ENCODE measurements around the gene PTGFRN.

The PTGFRN gene

GRCh38 chr1:116889380-116889779 lies 20.3 kb upstream of the PTGFRN start:
- no peak for DNase-seq (ENCODE audit: low read depth)

GRCh38 chr1:116891396-116892079 lies 18.2 kb upstream of the PTGFRN start:
- DNase-seq (ENCODE audit: low read depth): no peak

- DNase-seq (ENCODE audit: low read depth): no peak
These were observed 14.6 kb upstream of the PTGFRN start for GRCh38 chr1:116895073-116895472.

DNA sequence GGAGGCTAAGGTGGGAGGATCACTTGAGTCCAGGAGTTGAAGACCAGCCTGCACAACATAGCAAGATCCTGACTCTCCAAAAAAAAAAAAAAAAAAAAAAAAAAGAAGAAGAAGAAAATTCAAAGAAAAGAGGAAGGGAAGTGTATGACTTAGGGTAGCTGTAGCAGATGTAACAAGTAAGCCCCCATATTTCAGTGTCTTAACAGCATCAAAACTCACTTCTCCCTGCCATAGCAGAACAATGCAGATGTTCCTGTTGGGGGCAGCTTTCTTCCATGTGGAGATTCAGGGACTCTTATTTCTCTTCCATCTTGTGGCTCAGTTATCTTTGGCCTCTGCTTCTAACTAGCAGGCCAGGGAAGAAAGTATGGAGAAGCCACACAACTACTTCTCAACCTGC lies 10.2 kb upstream of the PTGFRN start:
- DNase-seq (ENCODE audit: low read depth): no peak

- no peak for DNase-seq (ENCODE audit: low read depth)
These were observed 9.0 kb upstream of the PTGFRN start for GRCh38 chr1:116900471-116901365.

DNA sequence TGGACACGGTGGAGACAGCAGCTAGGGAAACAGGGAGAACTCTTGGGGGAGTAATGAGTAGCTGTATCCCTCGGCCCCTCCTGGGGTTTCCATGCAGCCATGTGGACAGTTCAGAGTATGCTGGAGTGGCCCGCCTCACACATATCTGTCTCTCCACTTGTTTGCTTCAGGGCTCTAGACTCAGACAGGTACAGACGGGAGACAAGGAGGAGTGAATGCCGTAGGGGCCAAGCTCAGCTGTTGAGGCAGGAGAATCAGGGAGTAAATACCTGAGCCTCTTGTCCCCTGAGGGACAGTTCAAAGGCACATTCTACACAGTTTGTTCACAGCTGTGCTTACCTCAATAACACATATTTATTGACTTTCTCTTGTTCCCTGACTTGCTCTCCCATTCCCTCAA lies 7.7 kb upstream of the PTGFRN start:
- no peak for DNase-seq (ENCODE audit: low read depth)

GRCh38 chr1:116902723-116903383 lies 6.9 kb upstream of the PTGFRN start:
- no peak for DNase-seq (ENCODE audit: low read depth)

DNA sequence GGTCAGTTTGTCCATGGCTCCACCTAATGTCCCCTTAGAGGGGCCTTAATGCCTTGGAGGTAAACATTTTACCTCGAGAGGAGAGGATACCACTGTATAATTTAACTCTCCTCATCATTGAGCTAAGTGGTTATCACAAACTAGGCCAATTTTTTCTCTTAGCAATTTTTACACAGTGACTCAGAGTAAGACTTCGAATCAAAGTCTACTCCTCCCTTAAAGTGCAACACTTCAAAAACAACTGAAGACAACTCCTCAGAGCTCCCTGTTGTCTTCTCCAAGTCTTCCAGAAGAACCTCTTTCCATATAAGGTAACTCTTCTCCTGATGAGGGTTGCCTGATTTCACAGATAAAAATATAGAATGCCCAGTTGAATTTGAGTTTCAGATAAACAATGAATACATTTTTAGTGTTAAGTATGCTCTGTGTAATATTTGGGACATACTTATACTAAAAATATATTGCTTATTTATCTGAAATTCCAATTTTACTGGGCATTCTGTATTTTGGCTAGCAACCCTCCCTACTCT lies 4.9 kb upstream of the PTGFRN start:
- no peak for DNase-seq (ENCODE audit: low read depth)

DNA sequence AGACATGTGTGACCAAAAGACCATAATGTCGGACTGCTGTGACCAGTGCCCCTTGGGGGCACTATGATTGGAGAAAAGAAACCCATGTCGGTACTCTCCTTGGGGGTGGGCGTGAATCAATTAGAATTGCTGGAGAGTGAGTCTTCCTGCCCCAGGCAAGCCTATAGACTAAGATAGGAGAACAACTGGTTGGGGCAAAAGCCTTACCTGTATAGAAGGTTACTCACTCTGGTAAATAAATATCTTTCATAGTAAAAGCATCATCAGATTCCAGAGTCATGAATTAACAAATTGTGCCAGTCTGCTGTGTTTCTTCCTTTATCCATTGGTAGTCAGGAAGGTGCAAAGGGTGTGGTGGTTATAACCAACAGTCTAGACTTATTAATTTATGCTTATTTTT lies 2.9 kb upstream of the PTGFRN start:
- DNase-seq (ENCODE audit: low read depth): no peak

DNA sequence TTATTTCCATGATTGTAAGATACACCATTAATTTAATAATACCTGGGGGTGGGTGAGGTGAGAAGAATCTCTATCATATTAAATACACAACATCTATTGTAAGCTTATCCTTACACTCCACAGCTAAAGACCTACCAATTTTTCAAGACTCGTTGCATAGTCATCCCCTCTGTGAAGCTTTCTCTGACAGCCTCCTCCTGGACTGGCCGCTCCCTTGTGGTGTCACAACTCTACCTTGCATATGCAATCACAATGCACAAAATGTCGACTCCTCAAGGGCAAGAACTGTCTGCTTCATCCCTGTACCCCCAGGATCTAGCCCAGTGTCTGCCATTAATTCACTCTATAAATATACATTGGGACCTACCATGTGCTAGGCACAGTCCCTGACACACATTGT lies 2.4 kb upstream of the PTGFRN start:
- no peak for DNase-seq (ENCODE audit: low read depth)

DNA sequence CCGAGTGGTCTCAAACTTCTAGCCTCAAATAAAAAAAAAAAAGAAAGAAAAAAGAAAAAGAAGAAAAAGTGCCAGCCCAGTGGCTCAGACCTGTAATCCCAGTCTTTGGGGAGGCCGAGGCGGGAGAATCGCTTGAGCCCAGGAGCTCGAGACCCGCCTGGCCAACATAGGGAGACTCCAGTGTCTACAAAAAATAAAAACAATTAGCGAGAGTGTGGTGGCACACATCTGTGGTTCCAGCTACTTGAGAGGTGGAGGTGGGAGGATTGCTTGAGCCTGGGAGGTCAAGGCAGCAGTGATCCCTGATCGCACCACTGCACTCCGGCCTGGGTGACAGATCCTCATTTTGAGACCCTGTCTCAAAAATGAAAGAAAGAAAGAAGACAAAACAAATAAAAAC lies 1.4 kb upstream of the PTGFRN start:
- no peak for DNase-seq (ENCODE audit: low read depth)

- no peak for DNase-seq (ENCODE audit: low read depth)
These were observed 750 bp upstream of the PTGFRN start for GRCh38 chr1:116908820-116909511.

- DNase-seq (ENCODE audit: low read depth): peak; percentile 6
These were observed 867 bp downstream of the PTGFRN start for GRCh38 chr1:116910379-116911187.

DNA sequence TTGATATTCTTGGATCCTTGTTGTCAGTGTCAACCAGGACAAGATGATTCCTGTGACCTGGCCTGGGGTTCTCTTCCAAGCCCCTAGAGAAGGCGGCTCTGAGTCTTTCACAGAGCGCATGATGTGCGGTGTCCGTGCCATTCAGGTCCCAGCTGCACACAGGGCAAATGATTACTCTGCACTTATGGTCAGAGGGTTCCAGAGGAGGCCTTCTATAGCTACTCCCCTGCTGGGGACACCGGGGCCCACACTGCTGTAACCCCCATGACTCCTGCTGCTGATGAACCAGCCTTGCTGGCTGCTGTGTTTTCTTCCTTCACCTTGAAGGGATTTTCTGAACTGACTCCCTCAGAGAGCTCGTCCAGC lies 1.5 kb downstream of the PTGFRN start:
- DNase-seq (ENCODE audit: low read depth): no peak

GRCh38 chr1:116911779-116912469 lies 2.2 kb downstream of the PTGFRN start:
- no peak for DNase-seq (ENCODE audit: low read depth)

- DNase-seq (ENCODE audit: low read depth): no peak
These were observed 3.1 kb downstream of the PTGFRN start for GRCh38 chr1:116912846-116913245.

DNA sequence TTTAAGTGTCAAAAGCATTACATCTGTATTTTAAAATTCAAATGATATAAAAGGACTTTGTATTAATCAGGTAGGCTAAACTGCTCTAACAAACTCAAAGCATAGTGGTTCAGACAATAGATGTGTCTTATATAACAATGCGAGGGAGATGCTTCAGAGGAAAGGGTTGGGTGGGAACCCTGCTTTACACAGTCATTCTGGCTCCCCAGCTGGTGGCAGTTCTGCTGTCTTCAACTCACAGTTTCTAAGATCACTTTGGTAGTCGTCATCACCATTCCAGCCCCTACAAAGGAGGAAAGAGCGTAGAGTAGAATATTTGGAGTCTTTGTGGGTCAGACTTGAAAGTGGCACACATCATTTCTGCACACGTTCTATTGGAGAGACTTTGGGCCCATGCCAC lies 4.2 kb downstream of the PTGFRN start:
- no peak for DNase-seq (ENCODE audit: low read depth)

- DNase-seq (ENCODE audit: low read depth): no peak
These were observed 5.0 kb downstream of the PTGFRN start for GRCh38 chr1:116914667-116915066.

DNA sequence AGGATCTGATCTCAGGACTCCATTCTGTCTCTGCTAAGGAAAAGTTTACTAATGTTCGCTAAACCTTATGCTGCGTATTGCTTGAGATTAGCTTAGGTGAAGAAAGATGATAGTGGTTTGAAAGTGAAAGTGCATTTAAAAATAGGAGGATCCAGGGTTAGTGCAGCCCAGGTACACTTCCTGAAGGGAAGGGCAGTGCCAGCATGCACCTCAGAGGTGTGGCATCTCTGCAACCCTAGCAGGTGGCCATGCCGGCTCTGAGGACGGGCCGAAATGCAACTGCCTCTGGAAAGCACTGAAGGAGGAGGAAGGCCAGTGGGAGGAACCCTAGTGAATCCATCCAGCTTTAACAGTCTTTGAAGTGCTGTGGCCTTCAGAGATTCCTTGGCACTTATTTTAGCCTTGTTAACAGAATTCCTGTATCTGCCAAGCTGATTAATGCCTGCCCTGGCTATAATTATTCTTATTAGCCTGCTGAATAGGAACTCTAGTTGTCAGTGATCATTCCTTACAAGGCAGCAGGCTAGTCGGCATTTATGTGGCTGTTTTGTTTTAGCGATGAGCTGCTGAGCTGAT lies 5.5 kb downstream of the PTGFRN start:
- no peak for DNase-seq (ENCODE audit: low read depth)

- no peak for DNase-seq (ENCODE audit: low read depth)
These were observed 6.3 kb downstream of the PTGFRN start for GRCh38 chr1:116916002-116916401.

All from stimulated activated CD8-positive, alpha-beta memory T cell treated with anti-CD3 and anti-CD28 coated beads, Interleukin-15, amount 100 ng/mL, for 1 hour (primary cell).